ENCODE measurements around the gene VWA2.

GRCh38 chr10:114206902-114207301, 32.2 kb upstream of the VWA2 start:
- TF ChIP-seq BCL11A (tag by site-specific recombination; IDR thresholded peaks at IDR 0.05; ENCODE audit: low read depth) (no peak), BCL11B (tag by site-specific recombination; IDR thresholded peaks at IDR 0.05; ENCODE audit: low read depth) (no peak), ZNF423 (tag by site-specific recombination; IDR thresholded peaks at IDR 0.05) (no peak), ZNF416 (tag by site-specific recombination; IDR thresholded peaks at IDR 0.05) (no peak), TRIM28 (IDR thresholded peaks at IDR 0.05; ENCODE audit: borderline replicate concordance, low read length) (no peak), ZNF843 (tag by site-specific recombination; IDR thresholded peaks at IDR 0.05) (no peak)
- TF ChIP-seq, protein P1, sequence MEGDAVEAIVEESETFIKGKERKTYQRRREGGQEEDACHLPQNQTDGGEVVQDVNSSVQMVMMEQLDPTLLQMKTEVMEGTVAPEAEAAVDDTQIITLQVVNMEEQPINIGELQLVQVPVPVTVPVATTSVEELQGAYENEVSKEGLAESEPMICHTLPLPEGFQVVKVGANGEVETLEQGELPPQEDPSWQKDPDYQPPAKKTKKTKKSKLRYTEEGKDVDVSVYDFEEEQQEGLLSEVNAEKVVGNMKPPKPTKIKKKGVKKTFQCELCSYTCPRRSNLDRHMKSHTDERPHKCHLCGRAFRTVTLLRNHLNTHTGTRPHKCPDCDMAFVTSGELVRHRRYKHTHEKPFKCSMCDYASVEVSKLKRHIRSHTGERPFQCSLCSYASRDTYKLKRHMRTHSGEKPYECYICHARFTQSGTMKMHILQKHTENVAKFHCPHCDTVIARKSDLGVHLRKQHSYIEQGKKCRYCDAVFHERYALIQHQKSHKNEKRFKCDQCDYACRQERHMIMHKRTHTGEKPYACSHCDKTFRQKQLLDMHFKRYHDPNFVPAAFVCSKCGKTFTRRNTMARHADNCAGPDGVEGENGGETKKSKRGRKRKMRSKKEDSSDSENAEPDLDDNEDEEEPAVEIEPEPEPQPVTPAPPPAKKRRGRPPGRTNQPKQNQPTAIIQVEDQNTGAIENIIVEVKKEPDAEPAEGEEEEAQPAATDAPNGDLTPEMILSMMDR (tag by site-specific recombination; IDR thresholded peaks at IDR 0.05) = no peak
- TF ChIP-seq, protein P2, sequence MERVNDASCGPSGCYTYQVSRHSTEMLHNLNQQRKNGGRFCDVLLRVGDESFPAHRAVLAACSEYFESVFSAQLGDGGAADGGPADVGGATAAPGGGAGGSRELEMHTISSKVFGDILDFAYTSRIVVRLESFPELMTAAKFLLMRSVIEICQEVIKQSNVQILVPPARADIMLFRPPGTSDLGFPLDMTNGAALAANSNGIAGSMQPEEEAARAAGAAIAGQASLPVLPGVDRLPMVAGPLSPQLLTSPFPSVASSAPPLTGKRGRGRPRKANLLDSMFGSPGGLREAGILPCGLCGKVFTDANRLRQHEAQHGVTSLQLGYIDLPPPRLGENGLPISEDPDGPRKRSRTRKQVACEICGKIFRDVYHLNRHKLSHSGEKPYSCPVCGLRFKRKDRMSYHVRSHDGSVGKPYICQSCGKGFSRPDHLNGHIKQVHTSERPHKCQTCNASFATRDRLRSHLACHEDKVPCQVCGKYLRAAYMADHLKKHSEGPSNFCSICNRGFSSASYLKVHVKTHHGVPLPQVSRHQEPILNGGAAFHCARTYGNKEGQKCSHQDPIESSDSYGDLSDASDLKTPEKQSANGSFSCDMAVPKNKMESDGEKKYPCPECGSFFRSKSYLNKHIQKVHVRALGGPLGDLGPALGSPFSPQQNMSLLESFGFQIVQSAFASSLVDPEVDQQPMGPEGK (tag by site-specific recombination; IDR thresholded peaks at IDR 0.05) = no peak
- TF ChIP-seq, protein P3, sequence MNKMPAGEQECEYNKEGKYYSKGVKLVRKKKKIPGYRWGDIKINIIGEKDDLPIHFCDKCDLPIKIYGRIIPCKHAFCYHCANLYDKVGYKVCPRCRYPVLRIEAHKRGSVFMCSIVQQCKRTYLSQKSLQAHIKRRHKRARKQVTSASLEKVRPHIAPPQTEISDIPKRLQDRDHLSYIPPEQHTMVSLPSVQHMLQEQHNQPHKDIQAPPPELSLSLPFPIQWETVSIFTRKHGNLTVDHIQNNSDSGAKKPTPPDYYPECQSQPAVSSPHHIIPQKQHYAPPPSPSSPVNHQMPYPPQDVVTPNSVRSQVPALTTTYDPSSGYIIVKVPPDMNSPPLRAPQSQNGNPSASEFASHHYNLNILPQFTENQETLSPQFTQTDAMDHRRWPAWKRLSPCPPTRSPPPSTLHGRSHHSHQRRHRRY (tag by site-specific recombination; IDR thresholded peaks at IDR 0.05) = no peak
